Right lobe of liver (tissue), 4 donors: ENCODE data around the gene AURKAIP1.

Source experiments
- CTCF ChIP-seq, 4 donors: fragments of 200-600 bp in 3 of 4; fragments of 450-650 bp in 1 of 4; IDR thresholded peaks; one replicate each; pipeline versions ENCODE4 v1.5.1 to v1.8.0; 2016 to 2022; ENCODE audit warnings: antibody characterized with exemption in 4 of 4, mild to moderate bottlenecking in 2 of 4
- POLR2A ChIP-seq: fragments of 450-650 bp; IDR thresholded peaks from one replicate; pipeline ENCODE4 v1.6.1; 2017; ENCODE audit warnings: antibody characterized with exemption, mild to moderate bottlenecking
- donor health status: DM: no; HTN: no; CAD: no.
- donor health status: DM: no; HTN: no; CAD: no.
- donor health status: DM: no; HTN: yes; CAD: no.

GRCh38 chr1:1361233-1361981, 13.6 kb downstream of the AURKAIP1 start:
- TF ChIP-seq CTCF (IDR thresholded peaks at IDR 0.05) (no peak), POLR2A (no peak)
